ENCODE data around the gene DGAT2L6.

DGAT2L6 gene, protein sequence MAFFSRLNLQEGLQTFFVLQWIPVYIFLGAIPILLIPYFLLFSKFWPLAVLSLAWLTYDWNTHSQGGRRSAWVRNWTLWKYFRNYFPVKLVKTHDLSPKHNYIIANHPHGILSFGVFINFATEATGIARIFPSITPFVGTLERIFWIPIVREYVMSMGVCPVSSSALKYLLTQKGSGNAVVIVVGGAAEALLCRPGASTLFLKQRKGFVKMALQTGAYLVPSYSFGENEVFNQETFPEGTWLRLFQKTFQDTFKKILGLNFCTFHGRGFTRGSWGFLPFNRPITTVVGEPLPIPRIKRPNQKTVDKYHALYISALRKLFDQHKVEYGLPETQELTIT

GRCh38 chrX:70176938-70177533, at the start of gene DGAT2L6:
TSS of gene DGAT2L6 (plus strand) at chrX:70177483. CDS start at chrX:70177583, 100 bp downstream.
- DNase-seq = peak; percentile 15

DNA sequence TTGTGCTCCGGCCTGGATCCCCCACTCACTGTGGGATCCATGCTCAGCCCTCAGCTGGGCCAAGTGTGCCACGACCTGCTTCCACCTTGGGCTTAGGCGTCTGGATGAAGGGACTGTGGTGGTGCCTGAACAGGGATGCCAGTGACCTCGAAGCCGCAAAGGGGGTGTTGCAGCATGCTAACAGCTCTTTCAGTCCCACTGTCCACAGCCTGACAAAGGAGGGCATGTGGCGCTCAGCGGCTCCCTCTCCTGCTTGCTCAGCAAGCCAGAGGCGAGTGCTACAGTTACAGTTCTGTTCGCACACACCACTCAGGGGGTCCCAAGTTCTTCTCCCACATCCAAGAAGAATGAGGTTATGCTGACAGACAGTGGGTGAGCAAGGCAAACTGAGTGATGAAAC, 49.2 kb upstream of the DGAT2L6 start:
- DNase-seq = no peak

GRCh38 chrX:70129816-70130215, 47.5 kb upstream of the DGAT2L6 start:
- DNase-seq = no peak

DNA sequence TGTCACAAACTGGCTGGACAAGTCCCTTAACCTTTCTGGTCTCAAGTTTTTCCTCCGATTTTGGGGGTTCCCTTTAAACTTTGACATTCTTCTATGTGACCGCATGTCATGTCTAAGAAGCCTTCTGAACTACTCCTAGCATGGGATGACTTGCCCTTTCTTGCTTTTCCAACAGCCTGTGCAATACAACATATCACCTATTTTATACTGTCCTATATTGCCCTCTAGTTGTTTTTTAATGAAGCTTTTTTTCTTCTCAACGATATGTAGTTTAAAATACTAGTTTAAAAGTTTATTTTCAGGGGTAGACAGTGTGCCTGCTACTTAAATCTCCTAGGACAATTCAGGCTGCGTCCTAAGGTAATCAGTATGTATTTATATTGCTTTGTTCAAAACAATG, 45.1 kb upstream of the DGAT2L6 start:
- no peak for DNase-seq

- DNase-seq = no peak
Observed at GRCh38 chrX:70132877-70133302, 44.4 kb upstream of the DGAT2L6 start.

GRCh38 chrX:70133303-70134115, 43.8 kb upstream of the DGAT2L6 start, which contains the start of gene IGBP1:
TSS of gene IGBP1 (plus strand) at chrX:70133447. CDS start at chrX:70133948, 501 bp downstream.
- DNase-seq = peak; percentile 83

DNA sequence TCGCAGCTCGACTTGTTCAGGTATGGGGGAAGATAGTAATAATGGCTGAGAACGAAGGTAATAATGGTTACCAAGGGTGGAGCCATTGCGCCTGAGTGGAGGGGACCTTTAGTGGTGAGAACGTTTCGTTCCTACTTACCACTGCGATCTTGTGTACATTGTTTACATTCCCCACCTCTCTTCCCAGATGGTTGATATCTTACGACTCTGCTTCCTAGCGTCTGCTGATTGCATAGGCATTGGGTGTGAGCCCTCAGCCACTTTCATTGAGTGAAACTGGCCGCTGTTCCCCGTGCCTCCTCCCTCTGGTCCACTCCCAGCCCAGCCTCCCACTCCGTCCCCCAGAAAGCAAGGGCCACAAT, 43.2 kb upstream of the DGAT2L6 start:
- no peak for DNase-seq

DNA sequence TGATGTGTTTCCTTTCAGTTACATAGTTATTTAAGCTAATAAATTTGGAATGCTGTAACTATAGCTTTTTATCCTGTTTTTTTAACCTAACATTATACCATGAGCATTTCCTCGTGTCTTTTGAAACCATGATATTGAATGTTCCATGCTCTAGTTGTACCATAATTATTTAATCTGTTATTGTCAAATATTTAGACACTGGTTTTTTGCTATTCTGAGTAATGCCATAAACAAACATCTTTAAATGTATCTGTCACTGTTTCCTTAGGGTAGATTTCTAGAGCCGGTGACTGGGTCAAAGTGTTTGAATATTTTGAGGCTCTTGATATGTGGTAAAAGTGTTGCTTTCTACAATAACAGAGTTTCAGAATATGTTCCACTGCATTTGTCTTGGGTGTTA, 38.7 kb upstream of the DGAT2L6 start:
- DNase-seq = no peak

GRCh38 chrX:70139736-70140135, 37.5 kb upstream of the DGAT2L6 start:
- DNase-seq = no peak

DNA sequence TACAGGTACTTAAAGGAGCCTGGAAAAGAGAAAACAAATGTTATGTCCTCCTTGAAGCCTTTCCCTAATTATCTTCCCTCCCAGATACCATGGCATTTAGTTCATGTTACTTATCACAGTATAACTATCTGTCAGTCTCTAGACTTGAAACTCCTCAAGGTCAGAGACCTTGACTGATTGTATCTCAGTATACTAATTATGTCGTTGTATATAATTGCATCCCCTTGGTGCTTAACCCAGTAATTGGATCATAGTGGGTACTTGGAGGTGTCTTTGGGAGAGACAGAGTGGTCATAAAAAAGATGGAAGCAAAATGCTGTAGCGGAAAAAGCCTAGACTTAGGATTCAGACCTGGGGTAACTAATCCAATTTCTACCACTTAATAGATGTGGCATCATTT, 35.9 kb upstream of the DGAT2L6 start:
- DNase-seq = no peak

DNA sequence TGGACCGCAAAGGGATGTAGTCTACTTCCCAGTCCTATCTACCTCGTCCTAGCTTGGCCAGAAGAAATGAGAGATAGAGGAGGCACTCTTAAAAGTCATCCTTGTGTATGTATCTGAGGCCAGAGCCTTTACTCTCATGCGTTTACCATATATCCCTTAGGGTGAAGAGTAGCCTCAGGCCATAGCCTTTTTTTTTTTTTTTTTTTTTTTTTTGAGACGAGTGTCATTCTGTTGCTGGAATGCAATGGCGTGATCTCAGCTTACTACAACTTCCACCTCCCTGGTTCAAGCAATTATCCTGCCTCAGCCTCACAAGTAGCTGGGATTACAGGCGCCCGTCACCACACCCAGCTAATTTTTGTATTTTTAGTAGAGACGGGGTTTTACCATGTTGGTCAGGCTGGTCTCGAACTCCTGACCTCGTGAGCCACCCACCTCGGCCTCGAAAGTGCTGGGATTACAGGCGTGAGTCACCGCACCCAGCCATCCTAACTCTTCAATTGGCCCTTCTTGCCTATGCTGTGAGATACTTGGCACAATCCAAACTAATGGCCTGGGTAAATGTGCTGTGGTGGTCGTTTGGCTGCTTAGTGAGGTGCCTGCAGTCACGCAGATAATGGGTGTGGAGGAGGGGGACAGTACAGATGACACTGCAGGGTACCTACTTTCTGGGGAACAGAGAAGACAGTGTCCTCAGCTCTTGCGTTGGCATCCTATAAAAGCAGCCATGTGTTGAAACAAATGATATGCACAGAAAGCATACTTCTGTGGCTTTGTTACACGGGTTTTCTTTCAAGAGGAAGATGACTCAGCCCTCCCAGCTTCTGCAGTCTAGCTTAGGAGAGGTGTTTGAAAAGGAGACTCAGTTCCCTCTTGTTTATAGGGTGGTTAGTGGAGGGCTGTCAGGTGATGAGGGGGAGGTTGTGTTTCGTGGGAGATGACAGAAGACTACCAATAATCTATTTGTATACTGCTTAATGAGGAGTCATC, 10.4 kb upstream of the DGAT2L6 start:
- peak; percentile 59 for DNase-seq

DNA sequence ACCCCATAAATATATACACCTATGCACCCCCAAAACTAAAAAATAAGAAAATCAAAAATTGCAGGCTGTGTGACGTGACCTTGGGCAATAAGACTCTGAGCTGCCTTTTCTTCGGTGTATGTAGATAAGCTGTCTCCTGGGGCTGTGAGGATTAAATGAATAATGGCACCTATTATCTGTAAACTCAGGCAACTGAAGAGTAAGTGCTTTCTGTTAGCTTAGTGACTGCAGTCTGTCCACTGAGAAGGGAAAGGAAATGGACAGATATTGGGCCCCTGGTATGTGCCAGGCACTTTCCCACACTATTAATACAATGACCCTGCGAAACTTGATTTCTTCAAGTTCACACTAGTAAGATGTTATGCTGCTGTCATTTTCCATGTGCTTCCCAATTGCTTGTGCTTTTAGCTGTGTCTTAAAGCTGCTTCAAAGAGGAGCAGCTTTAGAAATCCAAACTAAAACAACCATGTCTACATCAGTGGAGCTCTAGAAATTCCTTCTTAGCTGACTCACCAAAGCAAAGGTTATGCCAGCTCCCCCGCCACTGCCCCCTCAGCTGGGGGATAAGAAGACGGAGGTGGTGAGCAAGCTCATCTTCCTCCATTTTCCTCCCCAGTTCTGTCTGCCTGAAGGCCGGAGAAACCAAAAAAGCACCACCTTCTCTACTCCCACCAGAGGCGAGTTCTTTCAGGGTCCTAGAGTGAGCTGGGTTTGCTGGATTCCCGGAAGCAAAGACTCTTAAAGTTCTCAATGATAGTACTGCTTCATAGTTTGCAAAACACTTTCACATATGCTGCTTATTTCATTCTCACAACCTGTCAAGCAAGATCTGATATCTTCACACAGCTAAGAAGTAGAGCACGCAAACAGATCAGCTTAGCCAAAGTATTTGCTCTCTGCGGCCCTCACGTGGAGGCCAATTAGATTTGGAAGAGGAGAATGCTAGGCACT, 8.8 kb upstream of the DGAT2L6 start:
- peak; percentile 79 for DNase-seq

DNA sequence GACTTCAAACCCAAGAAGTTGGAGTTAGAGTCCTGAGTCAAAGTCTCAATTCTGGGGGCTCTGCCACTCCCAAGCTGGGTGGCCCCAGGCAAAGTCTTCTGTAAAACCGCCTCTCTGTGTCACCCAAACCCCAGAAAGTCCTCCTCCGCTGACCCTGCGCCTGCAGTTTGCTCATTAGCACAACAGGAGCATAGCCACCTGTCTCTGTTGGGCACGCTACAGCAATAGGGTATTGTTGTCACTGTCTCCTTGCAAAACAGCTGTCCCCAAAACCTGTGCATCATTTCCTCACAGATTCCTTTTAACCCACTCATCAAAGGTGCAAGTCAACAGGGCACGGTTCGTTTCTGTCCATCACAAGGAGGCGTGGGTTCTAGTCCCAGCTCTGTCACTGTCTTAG, 8.0 kb upstream of the DGAT2L6 start:
- DNase-seq = no peak

DNA sequence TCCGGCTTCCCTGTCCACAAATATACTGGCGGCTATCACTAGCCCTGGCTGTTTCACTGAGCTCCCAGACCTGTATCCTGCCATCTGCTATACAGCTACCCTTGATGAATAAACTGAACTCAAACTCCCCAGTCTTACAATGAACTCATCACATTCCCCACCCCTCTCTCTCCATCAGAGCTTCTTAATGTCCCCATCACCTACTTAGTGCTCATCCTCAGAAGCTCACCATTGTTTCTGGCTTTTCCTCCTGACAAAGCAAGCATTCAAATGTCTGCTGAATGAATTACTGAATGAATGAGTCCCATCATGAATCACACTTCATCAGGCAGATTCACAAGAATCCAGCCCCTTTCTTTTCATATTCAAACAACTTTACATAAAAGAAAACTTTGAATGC, 5.7 kb upstream of the DGAT2L6 start:
- peak; percentile 1 for DNase-seq

DNA sequence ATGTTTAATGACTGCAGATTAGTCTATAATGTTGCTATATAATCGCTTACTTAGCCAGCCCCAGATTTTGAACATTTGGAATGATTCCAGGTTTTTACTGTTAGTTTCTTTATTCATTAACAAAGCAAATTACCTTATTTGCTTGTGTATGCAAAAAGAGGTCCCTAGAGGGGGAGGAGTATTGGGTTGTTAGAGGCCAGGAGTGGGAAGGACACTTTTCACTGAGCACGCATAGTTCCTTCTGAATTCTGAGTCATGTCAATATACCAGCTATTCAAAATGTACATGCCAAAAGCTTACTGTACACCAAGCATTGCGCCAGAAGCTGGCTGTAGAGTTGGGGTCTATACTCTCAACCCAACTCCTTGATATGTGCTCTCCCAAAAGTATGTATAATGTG, 5.1 kb upstream of the DGAT2L6 start:
- DNase-seq = peak; percentile 39

GRCh38 chrX:70172964-70173363, 4.3 kb upstream of the DGAT2L6 start:
- no peak for DNase-seq

GRCh38 chrX:70174754-70175153, 2.5 kb upstream of the DGAT2L6 start:
- peak; percentile 3 for DNase-seq

DNA sequence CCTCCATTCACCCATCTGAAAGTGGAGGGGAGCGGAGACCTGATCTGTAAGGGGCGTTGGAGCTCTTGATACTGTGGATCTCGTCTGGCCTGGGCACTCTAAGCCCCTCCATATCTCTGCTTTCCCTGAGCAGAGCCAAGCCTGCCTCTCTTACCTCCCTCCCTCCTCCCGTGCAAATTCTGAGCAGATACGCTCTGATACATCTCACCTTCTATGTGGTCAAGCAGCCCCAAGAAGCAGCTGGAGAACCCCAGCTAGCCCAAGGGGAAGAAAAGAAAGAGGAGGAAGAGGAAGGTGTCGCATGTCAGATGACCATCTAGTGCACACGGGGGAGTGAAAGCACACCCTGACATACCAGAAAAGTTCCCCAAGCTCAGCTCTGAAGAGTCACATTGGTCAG, 1.9 kb upstream of the DGAT2L6 start:
- no peak for DNase-seq

DNA sequence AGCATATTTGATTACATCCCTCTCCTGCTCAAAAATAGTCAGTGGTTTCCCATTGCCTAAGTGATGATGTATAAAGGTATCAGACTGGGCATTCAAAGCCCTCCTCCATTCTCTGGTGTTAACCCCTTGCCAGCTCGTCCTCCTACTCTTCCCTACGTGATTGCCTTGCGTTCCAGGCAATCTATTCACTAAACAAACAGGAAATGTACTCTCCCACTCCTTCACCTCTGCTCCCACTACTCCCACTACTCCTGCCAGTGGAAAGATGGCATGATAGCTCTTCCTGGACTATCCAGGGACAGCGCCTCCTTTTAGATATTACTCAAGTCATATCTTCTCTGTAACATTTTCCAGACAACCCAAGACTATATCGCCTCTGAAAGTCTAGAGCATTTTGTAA, 5.8 kb downstream of the DGAT2L6 start:
- no peak for DNase-seq

DNA sequence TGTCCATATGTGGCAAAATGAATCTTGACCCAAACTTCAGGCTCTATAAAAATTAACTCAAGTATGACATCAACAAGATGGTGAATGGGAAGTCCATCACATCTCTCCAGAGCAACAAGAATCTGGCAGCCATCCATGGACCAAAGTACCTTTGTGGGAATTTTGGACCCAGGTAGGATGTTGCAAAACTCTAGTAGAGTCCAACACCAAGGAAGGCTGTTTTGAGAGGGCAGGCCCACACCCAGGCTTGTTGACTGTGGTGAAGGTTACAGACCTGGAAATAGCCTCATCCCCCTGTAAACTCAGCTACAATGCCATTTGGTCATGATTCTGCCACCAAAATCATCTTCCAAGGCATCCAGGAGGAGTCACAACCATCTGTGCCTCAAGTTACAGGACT, 12.9 kb downstream of the DGAT2L6 start:
- DNase-seq = no peak

DNA sequence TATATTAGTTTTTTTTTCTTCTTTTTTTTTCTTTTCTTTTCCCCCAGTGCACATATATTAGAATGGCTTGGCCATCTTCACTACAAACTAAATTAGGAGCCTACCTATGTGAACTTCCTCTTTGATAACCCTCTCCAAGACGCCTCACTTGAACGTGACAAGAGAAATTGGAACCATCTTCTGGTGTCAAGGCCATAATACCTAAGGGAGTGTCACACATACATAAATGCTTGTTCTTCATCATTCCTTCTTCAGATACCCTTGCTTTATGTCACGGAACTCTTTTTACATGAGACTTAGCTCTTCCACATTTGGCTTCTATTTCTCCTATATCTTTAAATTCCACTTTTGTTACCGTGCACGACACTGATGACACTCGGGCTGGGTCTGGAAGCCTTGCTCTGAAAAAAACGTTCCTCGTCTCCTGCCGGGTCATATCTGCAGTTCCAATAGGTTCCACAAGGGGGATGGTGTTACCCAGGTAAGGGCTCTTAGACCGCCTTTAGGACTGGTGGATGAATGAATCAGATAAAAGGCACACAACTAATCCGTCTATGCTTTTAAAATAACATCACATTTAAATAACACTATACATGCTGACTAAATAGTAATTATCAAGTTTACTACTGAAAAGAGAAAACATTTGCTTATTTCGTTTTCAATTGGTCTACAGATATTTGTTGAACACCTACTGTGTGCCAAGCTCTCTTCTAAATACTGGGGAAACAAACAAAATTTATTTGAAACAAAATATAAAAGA, 19.9 kb downstream of the DGAT2L6 start:
- peak; percentile 32 for DNase-seq

All from fibroblast of skin of right quadriceps (primary cell).